GM18870 (cell line): ENCODE measurements around the gene TANC1.
"Not testable (repeated sequence)": the region's sequence is repeated elsewhere in the genome, so short reads cannot be mapped to it uniquely, and the experiment has no call there.

ENCODE experiments used
- ATAC-seq: cut with Tn5 transposase; IDR thresholded peaks from one replicate; pipeline ENCODE4 v1.9.1; 2021; ENCODE audit warnings: moderate library complexity; ENCODE audit not compliant: unreplicated experiment

The TANC1 gene

DNA sequence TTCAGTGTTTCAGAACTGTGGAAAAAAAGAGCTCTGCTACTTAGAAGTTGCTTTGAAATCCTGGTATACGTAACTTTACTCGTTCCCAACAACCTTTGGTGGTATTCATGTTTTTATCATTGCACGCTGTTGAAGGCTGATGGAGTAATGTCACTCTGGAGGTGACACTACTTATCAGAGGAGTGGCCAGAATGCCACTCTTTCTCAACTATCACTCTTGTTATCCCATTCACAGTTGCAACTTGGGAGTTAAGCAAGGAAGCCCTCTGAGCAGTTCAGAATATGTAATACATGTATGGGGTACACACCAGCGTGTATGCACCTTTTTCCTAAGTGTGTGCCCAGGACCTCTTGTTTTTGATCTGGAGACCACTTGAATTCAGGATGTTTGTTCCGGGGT lies 53.6 kb downstream of the TANC1 start:
- ATAC-seq = no peak

DNA sequence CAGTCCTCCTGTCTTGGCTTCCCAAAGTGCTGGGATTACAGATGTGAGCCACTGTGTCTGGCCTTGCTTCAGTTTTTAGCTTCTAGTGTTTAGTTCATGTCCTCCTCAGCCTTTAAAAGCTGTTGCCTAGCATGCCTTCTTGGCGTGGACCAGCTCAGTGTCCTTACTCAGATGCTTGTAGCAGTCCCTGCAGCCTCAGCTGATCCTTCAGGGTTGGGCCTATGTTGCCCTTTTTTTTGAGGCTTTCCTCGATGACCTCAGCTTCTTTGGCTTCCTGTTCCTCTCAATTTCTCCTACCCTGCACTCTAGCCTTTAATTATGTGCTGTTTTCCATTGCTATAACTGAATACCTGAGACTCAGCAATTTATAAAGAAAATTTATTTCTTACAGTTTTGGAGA lies 57.7 kb downstream of the TANC1 start:
- ATAC-seq = no peak

DNA sequence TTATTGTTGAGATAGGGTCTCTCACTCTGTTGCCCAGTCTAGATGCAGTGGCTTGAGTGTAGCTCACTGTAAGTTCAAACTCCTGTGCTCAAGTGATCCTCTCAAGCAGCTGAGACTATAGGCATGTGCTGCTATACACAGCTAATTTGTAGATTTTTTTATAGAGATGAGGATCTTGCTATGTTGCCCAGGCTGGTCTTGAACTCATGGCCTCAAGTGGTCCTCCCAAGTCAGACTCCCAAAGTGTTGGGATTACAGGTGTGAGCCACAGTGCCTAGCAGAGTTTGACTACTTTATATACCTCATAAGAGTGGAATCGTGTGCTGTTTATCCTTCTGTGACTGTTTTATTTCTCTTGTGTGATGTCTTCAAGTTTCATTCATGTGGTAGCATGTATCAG lies 60.3 kb downstream of the TANC1 start:
- no peak for ATAC-seq

DNA sequence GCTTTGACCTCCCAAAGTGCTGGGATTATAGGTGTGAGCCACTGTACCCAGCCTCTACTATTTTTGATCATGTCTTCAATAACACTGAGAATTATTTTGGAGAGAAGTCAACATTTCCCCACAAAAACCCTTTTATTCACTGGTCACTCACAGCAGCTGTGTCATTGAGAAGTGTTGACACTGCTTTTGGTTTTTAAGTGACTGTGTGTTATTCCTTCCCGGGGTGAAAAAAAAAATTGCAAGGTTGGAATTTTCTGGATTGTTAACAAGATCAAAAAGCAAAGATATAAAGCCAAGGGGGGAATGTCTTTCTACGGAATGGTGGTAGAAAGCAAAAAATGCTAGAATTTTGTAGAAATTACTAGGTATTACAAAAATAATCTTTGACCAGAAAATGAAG lies 61.5 kb downstream of the TANC1 start:
- no peak for ATAC-seq

DNA sequence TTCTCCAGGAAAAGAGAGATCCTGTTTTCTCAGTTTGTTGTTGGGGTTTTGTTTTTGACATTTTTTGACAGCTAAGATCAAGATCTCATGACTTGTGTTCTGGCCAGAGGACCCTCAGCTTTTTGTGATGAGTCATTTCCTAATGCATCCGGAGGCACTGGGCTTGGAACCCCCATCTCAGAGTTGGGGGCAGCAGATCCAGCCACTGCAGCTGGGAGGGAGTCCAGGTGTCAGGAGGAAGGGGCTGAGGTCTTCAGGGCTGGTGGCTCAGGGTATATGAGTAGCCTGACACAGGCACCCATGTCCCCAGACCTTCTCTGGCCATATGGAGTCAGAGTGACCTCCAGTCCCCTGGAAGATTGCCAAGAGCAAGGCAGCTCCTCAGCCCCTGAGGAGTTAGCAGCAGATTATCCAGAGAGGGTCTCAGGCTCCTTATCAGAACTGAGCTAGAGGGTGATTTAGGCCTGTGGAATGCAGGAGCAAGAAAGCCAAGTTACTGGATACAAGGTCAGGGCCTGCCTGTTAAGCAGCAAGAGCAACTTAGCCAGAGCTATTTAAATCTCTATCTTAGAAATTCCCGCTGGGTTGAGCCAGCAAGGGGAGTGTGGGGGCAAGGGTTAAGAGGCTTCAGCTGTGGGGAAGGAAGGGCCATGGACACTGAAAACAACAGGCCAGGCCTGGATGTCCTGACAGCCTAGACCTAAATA lies 62.4 kb downstream of the TANC1 start:
- no peak for ATAC-seq

DNA sequence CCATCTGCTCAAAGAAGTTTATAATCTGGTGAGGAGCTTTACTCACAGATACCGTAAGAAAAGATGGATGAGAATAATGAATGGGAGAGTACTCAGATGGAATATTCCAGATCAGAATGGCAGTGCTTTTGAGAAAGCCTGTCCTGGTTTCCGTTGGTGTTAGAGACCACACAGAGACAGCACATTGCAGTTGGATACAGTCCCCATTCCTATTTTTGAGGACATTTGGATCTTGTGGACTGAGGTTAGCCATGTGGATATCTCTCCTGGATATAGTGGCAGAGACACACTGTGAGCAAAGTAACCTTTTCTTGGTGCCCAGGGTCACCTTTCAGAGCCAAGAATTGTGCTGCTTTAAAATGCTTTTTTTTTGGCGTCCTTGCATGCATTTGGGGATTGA lies 63.7 kb downstream of the TANC1 start:
- no peak for ATAC-seq

DNA sequence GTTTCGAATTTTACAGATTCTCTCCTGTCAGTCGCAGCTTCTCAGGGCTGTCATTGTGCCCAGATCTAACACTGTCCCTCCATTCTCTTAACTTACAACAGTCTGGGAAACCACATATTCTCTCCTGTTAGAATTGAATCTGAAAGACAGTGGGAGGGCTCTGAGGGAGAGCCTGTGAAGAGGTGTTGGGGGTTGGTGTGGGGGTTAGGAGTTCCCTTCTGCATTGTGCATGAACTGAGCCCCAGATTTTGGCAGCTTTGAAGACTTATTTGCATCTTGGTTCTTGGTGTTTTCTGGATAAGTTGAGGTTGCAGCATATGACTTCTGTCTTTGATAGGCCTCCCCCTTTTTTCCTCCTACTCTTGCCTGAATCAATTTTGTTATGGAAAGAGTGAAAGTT lies 64.1 kb downstream of the TANC1 start:
- ATAC-seq = no peak

DNA sequence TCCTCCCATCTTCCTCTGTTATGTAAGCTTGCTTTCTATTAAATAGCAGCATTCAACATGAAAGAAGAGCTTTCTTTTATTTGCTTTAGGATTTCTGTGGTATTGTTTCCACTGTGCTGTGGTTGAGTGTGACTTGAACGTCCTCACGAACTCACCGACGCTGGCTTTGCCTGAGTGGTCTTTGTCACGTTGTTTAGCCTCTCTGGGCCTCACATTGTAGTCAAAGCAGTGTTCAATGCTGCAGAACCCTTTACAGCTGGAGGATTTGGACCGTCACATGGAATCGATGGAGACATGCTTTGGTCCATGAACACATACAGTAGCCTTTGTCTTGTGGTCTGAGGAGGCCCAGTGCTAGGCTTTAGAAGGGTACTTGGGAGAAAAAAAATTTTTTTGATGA lies 66.3 kb downstream of the TANC1 start:
- no peak for ATAC-seq

DNA sequence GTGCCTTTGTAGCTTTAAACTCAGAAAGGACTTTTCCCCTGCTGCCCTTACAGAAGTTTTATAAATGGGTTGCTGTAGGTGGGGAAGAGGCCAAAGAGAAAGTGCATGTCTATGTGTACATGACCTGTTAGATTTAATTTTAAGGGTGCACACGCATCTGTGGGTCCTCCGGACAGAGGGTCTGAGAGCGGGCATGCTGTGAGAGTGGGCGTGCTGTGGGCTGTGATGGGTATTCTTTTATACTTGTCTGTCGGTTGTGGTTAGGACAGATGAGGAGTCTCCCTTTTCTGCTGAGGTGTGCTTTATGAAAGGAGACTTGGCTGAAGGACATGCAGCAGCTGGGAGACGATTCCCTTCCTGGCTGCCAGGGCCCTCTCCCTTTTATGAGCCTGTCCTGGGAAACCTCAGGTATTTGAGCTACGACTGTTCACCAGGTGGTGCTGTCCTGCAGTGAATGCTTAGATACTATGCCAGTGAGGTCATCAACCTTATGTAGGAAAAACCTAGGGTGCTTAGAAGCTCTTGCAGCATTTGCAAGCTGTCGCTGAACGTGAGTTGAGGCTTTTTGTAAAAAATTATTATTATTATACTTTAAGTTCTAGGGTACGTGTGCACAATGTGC lies 67.5 kb downstream of the TANC1 start:
- ATAC-seq = no peak

DNA sequence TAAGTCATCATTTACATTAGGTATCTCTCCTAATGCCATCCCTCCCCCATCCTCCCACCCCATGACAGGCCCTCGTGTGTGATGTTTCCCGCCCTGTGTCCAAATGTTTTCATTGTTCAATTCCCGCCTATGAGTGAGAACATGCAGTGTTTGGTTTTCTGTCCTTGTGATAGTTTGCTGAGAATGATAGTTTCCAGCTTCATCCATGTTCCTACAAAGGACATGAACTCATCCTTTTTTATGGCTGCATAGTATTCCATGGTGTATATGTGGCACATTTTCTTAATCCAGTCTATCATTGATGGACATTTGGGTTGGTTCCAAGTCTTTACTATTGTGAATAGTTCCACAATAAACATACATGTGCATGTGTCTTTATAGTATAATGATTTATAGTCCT lies 68.0 kb downstream of the TANC1 start:
- ATAC-seq = not testable (repeated sequence)

DNA sequence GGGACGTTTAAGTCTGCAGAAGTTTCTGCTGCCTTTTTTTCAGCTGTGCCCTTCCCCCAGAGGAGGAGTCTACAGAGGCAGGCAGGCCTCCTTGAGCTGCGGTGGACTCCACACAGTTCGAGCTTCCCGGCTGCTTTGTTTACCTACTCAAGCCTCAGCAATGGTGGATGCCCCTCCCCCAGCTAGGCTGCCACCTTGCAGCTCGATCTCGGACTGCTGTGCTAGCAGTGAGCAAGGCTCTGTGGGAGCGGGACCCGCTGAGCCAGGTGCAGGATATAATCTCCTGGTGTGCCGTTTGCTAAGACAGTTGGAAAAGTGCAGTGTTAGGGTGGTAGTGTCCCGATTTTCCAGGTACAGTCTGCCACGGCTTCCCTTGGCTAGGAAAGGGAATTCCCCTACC lies 72.9 kb downstream of the TANC1 start:
- ATAC-seq = not testable (repeated sequence)

DNA sequence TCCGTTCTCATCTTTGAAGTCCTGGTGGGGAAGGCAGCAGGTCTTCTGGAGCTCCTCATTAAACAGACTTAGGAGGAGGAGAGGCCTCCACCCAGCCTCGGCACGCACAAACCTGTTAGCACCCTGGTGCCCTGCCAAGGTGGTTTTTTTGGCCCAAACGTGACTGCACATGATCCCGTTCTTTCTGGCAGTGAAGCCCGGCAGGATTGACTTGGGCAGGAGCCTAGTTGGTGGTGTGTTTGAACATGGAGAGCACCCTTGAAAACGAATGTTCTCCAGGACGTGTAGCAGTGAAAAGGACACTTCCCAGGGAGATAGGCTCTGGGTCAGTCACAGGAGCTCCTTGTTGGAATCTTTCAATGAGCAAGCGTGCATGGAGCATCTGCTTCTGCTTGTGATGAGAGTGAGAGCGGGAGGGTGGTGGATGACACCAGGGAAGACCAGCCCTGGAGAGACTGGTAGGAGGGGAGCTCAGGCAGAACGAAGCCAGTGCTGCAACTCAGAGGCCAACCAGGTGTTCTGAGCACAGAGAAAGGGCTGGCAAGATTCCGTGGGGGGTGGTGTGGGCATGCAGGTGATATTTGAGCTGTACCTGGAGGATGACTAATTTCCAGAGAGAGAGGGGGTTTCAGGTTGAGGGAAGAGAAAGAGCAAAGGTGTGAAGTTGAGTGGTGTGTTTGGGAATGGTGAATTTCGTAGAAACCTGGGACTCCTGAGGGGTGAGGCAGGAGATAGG lies 73.8 kb downstream of the TANC1 start:
- no peak for ATAC-seq

DNA sequence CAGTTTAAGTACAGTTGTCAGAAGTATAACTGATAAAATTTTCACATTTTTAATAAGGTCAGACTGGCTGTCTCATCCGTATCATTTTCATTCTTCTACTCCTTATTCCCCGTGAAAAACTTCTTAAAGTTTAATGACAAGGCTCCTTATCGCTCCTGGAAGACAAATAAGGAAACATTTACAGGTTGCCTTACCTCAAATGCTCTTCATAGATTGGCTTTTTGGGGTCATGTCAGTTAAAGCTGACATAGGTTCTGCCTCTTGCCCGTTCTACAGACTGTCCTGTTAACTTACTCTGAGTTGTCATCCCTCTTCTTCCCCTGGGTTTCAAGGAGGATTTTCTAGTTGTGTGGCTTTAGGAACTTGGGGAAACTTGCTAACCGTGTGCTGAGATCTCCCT lies 75.3 kb downstream of the TANC1 start:
- ATAC-seq = no peak

DNA sequence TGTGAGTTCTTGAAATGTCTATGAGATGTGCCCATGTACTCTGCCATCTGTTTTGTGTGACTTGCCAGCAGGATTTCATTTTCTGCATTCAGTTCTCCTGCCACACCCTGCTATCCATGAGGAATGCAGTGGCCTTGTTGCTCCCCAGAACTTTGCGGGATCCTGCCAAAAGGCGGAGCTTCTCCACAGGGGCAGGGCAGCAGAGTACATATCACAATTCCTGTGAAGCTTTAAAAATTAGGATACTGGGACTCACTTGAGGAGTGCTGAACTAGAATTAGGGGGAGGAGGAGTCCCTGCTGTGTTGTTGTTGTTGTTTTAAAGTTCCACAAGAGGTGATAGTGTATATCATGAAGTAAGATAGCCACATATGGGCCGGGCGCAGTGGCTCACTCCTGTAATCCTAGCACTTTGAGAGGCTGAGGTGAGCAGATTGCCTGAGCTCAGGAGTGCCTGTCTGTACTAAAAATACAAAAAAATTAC lies 76.4 kb downstream of the TANC1 start:
- ATAC-seq = no peak

DNA sequence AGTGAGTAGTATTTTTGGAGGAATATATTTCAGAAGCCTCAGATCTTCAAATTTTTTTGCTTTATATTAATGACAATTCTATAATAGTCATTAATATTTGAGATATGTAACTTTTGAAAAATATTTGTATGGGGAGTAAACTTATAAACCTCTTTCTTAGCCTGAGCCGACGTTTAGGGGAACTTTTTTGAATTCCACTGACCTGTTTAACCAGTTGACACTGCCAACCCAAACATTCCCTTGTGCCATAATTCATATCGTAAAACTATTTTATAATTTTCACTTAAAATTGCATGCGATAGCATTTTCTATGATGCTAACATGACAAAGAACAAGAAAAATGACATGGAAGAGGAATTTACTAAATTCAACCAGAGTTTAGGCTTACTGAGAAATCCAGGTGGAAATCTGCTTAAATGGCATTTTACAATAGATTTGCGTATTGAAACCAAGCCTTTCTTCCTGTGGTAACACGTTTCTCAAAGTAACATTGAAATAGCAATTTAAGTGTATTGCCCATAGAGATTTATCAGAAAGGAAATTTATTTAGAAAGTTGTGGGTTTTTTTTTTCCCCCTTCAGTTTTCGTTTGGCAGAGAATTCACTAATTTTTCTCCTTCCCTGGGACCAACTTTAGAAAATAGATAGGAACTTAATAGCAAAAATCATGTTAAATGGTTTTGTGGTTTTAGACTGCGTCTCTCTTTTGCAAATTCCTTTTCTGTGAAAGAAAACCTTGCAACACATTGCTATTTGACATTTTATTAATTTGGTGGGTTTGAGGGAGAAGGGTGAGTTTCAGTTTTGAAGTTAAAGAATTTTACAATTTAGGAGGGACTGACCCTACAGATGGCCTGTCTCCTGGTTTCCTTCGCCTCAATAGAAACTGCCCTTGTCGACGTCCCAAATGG lies 77.4 kb downstream of the TANC1 start:
- no peak for ATAC-seq

DNA sequence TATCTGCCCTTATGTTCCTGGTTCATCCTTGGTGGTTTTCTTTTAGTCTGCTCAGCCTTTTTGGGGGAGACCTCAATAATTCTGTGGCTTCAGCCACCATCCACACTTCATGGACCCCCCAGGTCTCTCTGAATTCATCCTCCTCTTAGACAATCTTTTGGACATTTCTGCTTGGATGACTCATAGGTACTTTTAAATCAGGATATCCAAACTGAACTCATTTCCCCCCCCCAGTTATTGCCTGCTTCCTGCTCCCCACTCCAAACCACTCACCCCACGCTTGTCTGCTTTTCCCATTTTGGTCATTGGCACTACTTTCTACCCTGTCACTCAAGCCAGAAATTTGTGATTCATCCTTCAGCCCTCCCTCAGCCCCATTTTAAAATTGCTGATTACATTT lies 78.5 kb downstream of the TANC1 start:
- no peak for ATAC-seq

DNA sequence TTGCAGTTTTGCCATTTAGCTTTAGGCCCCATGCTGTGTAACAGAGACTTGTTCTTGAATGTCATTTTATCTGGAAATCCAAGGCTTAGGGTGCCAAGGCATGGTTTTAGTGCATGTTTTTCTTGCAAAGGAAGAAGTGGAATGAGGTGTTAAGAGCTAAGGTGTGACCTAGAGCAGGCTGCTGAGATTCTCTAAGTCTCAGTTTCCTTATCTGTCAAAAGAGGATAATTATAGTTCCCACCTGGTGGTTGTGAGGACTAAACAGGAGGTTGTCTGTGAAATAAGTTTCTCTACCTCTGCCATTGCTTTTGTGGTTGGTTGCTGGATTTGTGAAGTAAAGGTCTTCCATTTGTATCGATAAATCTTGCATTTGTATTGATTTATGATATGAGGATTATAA lies 82.0 kb downstream of the TANC1 start:
- no peak for ATAC-seq

DNA sequence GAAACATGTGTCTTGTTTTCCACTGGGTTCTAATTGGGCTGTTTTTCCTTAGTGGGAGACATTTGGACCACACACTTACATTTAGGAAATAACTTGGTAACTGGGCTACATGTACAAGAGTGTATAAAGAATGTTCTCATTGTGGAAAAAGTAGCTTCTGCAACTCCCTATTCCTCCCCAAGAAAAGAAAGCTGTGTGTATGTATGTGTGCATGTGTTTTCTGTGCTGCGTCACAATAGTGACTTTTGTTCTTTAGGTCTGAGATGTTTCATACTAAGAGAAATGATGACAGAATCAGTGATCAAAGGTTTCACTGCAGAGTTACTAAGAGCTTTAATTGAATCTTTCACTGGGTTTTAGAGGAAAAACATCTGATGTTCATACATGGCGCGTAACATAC lies 82.7 kb downstream of the TANC1 start:
- ATAC-seq = no peak

DNA sequence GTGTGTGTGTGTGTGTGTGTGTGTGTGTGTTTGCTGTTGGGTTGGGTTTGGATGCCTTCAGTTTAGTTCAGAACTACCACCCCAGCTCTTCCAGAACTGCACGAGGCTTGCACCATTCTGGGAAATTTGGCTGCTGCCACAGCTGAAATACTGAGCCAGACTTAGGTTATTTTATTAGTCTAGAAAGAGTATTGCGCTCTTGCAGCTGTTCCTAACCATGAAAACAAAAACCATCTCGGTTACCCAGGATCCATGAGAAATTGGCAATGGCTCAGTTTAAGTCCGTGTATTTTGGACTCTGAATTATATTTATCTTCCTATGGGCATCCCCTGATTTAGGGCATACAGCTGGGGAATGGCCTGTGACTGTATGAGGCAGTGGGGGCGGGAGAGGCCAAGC lies 83.2 kb downstream of the TANC1 start:
- ATAC-seq = no peak

DNA sequence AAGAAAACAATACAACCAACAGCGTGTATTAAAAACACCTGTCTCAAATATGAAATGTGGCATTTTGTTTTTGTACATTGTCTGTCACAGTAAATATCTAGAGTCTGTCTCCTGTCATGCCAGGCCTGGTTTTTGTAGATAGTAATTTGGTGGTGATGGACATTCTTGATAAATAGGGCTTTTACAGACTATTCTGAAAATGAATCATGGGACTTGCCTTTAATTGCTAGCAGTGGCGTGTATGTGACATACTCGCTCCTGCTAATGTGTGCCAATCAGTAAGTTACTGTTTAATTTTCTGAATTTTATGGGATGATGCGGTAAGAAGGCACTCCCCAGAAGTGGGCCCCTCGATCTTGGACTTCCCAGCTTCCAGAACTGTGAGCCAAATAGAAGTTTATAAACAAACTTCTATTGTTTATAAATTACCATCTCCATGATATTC lies 83.7 kb downstream of the TANC1 start:
- no peak for ATAC-seq
